Uterus (tissue), 2 donors: ENCODE results near the gene ATRN.

Experiments used
- CTCF ChIP-seq, 4 experiments: fragments of 200-600 bp in 2 of 4; fragments of 450-650 bp in 2 of 4; sonication (generic) in 2 of 4; IDR thresholded peaks; one replicate each; pipeline ENCODE4 v1.5.1; 2016 to 2019; ENCODE audit warnings: antibody characterized with exemption in 4 of 4, mild to moderate bottlenecking in 2 of 4, moderate library complexity in 1 of 4
- POLR2A ChIP-seq, 2 donors: fragments of 450-650 bp; IDR thresholded peaks; one replicate each; pipeline ENCODE4 v1.6.1; 2016; ENCODE audit warnings: antibody characterized with exemption in 2 of 2, mild to moderate bottlenecking in 1 of 2, moderate library complexity in 1 of 2

GRCh38 chr20:3673221-3674070 is 202.6 kb downstream of the ATRN start:
- TF ChIP-seq CTCF (IDR thresholded peaks at IDR 0.05) (no peak), POLR2A (IDR thresholded peaks at IDR 0.05) (no peak)
